Left lung (tissue), 10 donors: ENCODE measurements around the gene CCNG2. TPM values are rescaled to one million over a fixed set of nuclear protein-coding genes. Genes with fewer than 3 reads are reported as not detected.

Experiments used
- ATAC-seq: fragments of 200-7000 bp; cut with Tn5 transposase; one replicate; pipeline ENCODE4 v1.9.1; 2020; ENCODE audit warnings: moderate library complexity
- DNase-seq, 4 donors: peaks; one replicate each; pipeline ENCODE4 v3.0.0-alpha.2; 2013 to 2020
- H3K27ac ChIP-seq, 2 donors: fragments of 200-600 bp; sonication (generic) in 1 of 2; one replicate each; pipeline versions ENCODE4 v1.5.0 to v1.8.0; 2020 to 2021
- H3K27me3 ChIP-seq, 2 donors: fragments of 200-600 bp; sonication (generic) in 1 of 2; one replicate each; pipeline versions ENCODE4 v1.5.0 to v1.8.0; 2020 to 2021
- H3K36me3 ChIP-seq, 2 donors: fragments of 200-600 bp; sonication (generic) in 1 of 2; one replicate each; pipeline versions ENCODE4 v1.5.0 to v1.8.0; 2020 to 2021
- H3K4me1 ChIP-seq, 2 donors: fragments of 200-600 bp; one replicate each; pipeline ENCODE4 v1.8.0; 2021
- H3K4me3 ChIP-seq, 2 donors: fragments of 200-600 bp; sonication (generic) in 1 of 2; one replicate each; pipeline versions ENCODE4 v1.5.0 to v1.8.0; 2020 to 2021; ENCODE audit warnings: mild to moderate bottlenecking in 1 of 2
- H3K9me3 ChIP-seq, 2 donors: fragments of 200-600 bp; sonication (generic) in 1 of 2; one replicate each; pipeline versions ENCODE4 v1.5.0 to v1.8.0; 2020 to 2021
- intact Hi-C, 2 donors: fragments of 100-400 bp; cut with DNase I; formaldehyde crosslinking; loops; one replicate each; pipeline versions ENCODE4 v1.11.2 to v1.14.2; 2022
- polyA plus RNA-seq, 6 donors: library from polyadenylated mRNA; unstranded; fragments of 120-200 nt; gene quantifications; one replicate each; pipeline ENCODE4 v1.2.1, GENCODE V29; 2013; ENCODE audit not compliant: insufficient read length in 6 of 6
- total RNA-seq, 2 donors: library from RNA; stranded (reverse); fragmentation: NEBNext Ultra II Directional; extraction: Animal tissue kit (Norgen Biotek cat#: 25700); gene quantifications; one replicate each; pipeline ENCODE4 v1.2.1, GENCODE V29; 2021
- TF ChIP-seq, protein P1 (sequence below), 2 donors: fragments of 200-600 bp; sonication (generic) in 1 of 2; IDR thresholded peaks; one replicate each; pipeline versions ENCODE4 v1.5.0 to v1.8.0; 2021; ENCODE audit warnings: antibody characterized with exemption in 2 of 2
- donor health status: DM: no; HTN: yes; CAD: no.
- donor health status: DM: no; HTN: no; CAD: no.

Gene CCNG2
- total and polyA plus RNA-seq, 8 donors, result 31.6 to 136 (median 106) TPM

DNA sequence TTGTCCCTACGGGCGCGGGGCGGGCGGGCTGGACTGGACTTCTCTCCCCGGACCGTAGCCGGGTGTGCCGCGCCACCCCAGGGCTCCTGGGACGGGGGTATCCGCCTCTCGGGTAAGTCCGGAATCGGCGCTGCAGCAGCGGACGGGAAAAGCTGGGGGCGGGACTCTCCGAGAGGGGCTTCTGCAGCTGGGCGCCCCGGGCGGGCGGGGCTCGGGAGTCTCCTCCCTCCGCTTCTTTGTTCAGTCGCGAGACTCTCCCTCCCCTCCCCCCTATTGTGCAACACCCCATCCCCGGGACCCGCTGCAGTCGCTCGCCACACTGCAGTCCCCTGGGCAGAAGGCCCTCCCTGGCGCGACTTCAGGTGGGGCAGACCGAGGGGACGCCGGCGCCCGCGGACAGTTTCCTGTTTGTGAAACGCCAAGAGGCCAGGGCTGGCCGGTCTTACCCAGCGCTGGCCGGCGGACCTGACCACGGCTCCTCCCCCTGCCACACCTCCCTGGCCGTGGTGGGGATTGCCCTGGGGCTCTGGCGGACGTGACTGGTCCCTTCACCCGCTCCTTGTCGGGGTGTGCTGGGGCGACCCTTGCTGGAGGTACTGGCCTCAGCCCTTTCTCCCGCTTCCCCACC lies 966 bp downstream of the CCNG2 start:
- DNase-seq (peak; percentile 92 to 97 (median 95)), ATAC-seq (peak; percentile 80)
- peaks cover 0 to 24% of the 10 kb centered on the region in 2 donors for H3K36me3 ChIP-seq
- H3K27ac ChIP-seq, result peak overlapping the region; percentile 94 to 95
- TF ChIP-seq, protein P1, sequence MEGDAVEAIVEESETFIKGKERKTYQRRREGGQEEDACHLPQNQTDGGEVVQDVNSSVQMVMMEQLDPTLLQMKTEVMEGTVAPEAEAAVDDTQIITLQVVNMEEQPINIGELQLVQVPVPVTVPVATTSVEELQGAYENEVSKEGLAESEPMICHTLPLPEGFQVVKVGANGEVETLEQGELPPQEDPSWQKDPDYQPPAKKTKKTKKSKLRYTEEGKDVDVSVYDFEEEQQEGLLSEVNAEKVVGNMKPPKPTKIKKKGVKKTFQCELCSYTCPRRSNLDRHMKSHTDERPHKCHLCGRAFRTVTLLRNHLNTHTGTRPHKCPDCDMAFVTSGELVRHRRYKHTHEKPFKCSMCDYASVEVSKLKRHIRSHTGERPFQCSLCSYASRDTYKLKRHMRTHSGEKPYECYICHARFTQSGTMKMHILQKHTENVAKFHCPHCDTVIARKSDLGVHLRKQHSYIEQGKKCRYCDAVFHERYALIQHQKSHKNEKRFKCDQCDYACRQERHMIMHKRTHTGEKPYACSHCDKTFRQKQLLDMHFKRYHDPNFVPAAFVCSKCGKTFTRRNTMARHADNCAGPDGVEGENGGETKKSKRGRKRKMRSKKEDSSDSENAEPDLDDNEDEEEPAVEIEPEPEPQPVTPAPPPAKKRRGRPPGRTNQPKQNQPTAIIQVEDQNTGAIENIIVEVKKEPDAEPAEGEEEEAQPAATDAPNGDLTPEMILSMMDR (IDR thresholded peaks at IDR 0.05), result no peak
- peaks cover 8 to 21% of the 10 kb centered on the region in 2 donors for H3K4me1 ChIP-seq
- H3K27me3 ChIP-seq, result no peaks in the 10 kb centered on the region
- intact Hi-C loops, result loop anchor here in 1 of 2 donors (10.0 kb wide), 1 partner anchor 63 kb away; no protein-coding TSS in a partner anchor
- peak overlapping the region; percentile 97 to 99 for H3K4me3 ChIP-seq
- H3K9me3 ChIP-seq, result no peaks in the 10 kb centered on the region

DNA sequence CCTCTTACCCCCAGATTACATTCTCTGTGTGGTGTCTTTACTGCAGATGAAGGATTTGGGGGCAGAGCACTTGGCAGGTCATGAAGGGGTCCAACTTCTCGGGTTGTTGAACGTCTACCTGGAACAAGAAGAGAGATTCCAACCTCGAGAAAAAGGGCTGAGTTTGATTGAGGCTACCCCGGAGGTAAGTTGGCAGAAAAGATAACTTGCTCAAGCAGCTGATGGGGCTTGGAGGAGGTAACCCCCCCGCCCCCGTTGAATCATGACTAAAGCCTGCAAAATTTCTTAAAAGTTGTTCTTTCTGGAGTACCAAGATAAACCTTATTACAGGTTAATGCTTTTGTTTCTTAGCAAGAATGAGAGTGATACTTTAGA lies 1.5 kb downstream of the CCNG2 start:
- Histone ChIP-seq H3K27me3 (no peaks in the 10 kb centered on the region), H3K9me3 (no peaks in the 10 kb centered on the region), H3K36me3 (peaks cover under 1 to 29% of the 10 kb centered on the region in 2 donors), H3K4me1 (peaks cover 8 to 23% of the 10 kb centered on the region in 2 donors), H3K27ac (peak overlapping the region; percentile 94 to 95), H3K4me3 (peak overlapping the region; percentile 97 to 99)
- ATAC-seq (no peak), DNase-seq (no peak)
- intact Hi-C loops, result loop anchor here in 1 of 2 donors (10.0 kb wide), 1 partner anchor 64 kb away; no protein-coding TSS in a partner anchor
- TF ChIP-seq, protein P1 (IDR thresholded peaks at IDR 0.05), result no peak

DNA sequence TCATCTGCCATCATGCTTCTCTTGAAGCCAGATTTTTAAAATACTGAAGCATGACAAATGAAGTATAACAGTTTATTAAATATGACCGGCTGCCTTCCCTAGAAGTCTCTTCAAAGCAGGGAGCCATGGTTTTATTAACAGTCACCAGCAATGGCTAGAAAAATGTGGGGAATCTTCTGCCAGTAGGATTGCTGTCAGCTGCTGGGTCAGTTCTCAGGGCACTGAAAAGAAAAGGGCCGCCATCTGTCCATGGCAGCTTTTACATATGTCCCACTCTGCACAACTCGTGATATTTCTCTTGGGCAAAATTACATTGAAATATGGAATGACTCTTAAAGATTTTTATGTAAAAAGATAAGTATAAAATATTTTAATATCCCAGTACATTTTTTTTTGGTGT lies 2.8 kb downstream of the CCNG2 start:
- Histone ChIP-seq H3K9me3 (no peaks in the 10 kb centered on the region), H3K27me3 (no peaks in the 10 kb centered on the region), H3K4me3 (no peak overlapping the region), H3K36me3 (peaks cover 4 to 43% of the 10 kb centered on the region in 2 donors), H3K4me1 (peaks cover 8 to 24% of the 10 kb centered on the region in 2 donors), H3K27ac (no peak overlapping the region)
- TF ChIP-seq, protein P1 (IDR thresholded peaks at IDR 0.05), result no peak
- intact Hi-C loops, result loop anchor here in 1 of 2 donors (10.0 kb wide), 1 partner anchor 65 kb away; no protein-coding TSS in a partner anchor
- ATAC-seq (no peak), DNase-seq (no peak)

DNA sequence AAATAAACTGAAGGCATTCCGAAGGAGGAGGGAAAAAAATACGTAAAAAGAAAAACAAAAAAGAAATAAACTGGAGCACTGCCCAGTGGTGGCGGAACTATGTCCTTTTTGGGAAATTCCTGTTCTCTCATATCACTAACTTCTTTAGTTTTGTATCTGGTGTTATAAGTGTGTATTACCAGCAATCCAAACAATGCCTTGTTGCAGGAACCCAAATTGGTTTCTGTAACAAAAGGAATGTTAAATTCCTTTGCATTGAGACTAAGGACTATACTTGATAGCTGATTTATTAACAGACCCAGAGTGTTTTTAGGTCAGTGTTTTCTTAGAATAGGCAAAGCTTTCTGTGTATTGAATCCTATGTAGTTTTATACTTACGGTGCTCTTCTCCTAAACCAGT lies 6.6 kb downstream of the CCNG2 start:
- Histone ChIP-seq H3K4me1 (peaks cover 8 to 10% of the 10 kb centered on the region in 2 donors), H3K27ac (no peak overlapping the region), H3K36me3 (peaks cover 4 to 80% of the 10 kb centered on the region in 2 donors), H3K27me3 (no peaks in the 10 kb centered on the region), H3K9me3 (no peaks in the 10 kb centered on the region), H3K4me3 (no peak overlapping the region)
- intact Hi-C loops, result no loop called here
- no peak for ATAC-seq
- TF ChIP-seq, protein P1 (IDR thresholded peaks at IDR 0.05), result no peak
- no peak for DNase-seq

DNA sequence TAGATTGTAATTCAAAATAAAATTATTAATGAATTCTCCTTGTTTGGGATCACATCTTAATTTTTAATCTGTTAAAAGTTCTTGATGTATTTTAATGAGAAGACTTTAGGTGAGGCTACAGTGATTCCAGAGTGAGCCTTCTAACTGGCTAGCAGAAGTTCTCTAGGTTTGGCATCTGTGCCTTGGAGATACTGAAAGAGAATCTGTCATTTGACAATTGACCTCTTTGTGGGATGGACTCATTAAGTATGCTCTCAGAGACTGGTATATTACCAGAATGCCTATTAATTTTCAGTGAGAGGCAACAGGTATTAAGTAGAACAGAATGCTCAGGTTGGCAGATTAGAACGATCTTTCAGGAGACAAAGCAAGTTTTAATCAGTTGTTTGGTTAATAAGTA lies 10.2 kb downstream of the CCNG2 start:
- Histone ChIP-seq H3K9me3 (no peaks in the 10 kb centered on the region), H3K27ac (no peak overlapping the region), H3K4me3 (no peak overlapping the region), H3K27me3 (no peaks in the 10 kb centered on the region), H3K4me1 (peaks cover 0 to 4% of the 10 kb centered on the region in 2 donors), H3K36me3 (peaks cover 4 to 86% of the 10 kb centered on the region in 2 donors)
- ATAC-seq, result no peak
- TF ChIP-seq, protein P1 (IDR thresholded peaks at IDR 0.05), result no peak
- no peak for DNase-seq
- intact Hi-C loops, result no loop called here
